ENCODE measurements around the gene GPR39. TPM values are rescaled to one million over a fixed set of nuclear protein-coding genes. Genes with fewer than 3 reads are reported as not detected.

GPR39 gene
- total and polyA plus RNA-seq, 2 donors (not counting 1 experiment from before 2014, with no cell fraction given), result 1.00 to 1.3 TPM

DNA sequence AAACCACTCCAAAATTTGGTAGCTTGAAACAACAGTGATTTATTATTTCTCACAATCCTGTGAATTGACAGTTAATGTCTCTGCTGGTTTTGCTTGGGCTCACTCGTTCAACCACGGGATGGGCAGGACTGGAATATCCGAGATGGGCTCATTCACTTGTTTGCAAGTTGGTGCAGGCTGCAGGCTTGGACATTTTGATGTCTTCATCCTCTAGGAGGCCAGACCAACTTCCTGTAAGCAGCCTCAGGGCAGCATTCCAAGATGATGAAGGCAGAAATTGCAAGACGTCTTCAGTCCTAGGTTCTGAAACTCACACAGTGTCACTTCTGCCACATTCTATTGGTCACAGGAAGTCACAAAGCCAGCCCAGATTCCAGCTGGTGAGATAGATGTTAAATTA, 47.1 kb downstream of the GPR39 start:
- no peak for TF ChIP-seq EZH2 (IDR thresholded peaks at IDR 0.05; ENCODE audit: low read length, missing control alignments)
- TF ChIP-seq, protein P1, sequence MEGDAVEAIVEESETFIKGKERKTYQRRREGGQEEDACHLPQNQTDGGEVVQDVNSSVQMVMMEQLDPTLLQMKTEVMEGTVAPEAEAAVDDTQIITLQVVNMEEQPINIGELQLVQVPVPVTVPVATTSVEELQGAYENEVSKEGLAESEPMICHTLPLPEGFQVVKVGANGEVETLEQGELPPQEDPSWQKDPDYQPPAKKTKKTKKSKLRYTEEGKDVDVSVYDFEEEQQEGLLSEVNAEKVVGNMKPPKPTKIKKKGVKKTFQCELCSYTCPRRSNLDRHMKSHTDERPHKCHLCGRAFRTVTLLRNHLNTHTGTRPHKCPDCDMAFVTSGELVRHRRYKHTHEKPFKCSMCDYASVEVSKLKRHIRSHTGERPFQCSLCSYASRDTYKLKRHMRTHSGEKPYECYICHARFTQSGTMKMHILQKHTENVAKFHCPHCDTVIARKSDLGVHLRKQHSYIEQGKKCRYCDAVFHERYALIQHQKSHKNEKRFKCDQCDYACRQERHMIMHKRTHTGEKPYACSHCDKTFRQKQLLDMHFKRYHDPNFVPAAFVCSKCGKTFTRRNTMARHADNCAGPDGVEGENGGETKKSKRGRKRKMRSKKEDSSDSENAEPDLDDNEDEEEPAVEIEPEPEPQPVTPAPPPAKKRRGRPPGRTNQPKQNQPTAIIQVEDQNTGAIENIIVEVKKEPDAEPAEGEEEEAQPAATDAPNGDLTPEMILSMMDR (conservative IDR thresholded peaks at IDR 0.05 in 1 of 2, IDR thresholded peaks at IDR 0.05 in 1 of 2; ENCODE audit: low read depth in 1 of 2, low read length in 2 of 2), result no peak
- Histone ChIP-seq H3K4me1 (ENCODE audit: control insufficient read depth, extremely low read depth, insufficient read depth, low read length) (no peaks in the 10 kb centered on the region), H3K27ac (ENCODE audit: insufficient read depth, low read length) (no peak overlapping the region), H3K4me2 (ENCODE audit: extremely low read depth, insufficient read depth, low read length) (no peak overlapping the region), H3K9ac (ENCODE audit: insufficient read depth, low read length) (no peak overlapping the region), H3K79me2 (ENCODE audit: control insufficient read depth, insufficient read depth, low read length) (no peaks in the 10 kb centered on the region), H3K9me3 (ENCODE audit: control insufficient read depth, insufficient read depth, low read depth, low read length) (no peaks in the 10 kb centered on the region), H3K36me3 (ENCODE audit: control insufficient read depth, insufficient read depth, low read length) (no peaks in the 10 kb centered on the region), H3K4me3 (replicated peaks in 1 of 4; ENCODE audit: control extremely low read depth in 1 of 4, insufficient read depth in 1 of 4, low read depth in 3 of 4, low read length in 4 of 4) (no peak overlapping the region), H3K27me3 (ENCODE audit: control insufficient read depth, insufficient read depth, low read length) (no peaks in the 10 kb centered on the region), H4K20me1 (ENCODE audit: control insufficient read depth, extremely low read depth, insufficient read depth, low read length) (no peaks in the 10 kb centered on the region), H2AFZ (ENCODE audit: low read length) (no peak overlapping the region)
- no peak for DNase-seq (ENCODE audit: low read depth in 2 of 2)

DNA sequence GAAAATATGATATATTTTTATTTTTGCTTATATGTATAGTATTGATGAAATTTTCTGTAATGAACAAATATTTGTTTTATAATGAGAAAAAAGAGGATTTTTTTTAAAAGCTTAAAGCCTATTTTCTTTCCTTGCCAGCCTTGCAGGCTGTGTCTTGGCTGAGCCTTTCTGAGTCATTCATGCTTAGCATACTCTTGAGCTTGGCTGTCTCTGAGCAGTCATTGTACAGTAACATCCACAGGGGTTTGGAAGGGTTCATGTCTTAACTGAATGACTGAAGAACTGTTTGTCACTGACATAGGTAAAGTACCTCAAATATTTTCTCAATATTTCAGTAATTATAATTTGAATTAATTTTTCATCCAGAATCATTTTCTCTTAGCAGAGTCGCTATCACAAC, 49.3 kb downstream of the GPR39 start:
- Histone ChIP-seq H3K4me3 (replicated peaks in 1 of 4; ENCODE audit: control extremely low read depth in 1 of 4, insufficient read depth in 1 of 4, low read depth in 3 of 4, low read length in 4 of 4) (no peak overlapping the region), H3K4me1 (ENCODE audit: control insufficient read depth, extremely low read depth, insufficient read depth, low read length) (no peaks in the 10 kb centered on the region), H3K9me3 (ENCODE audit: control insufficient read depth, insufficient read depth, low read depth, low read length) (no peaks in the 10 kb centered on the region), H3K36me3 (ENCODE audit: control insufficient read depth, insufficient read depth, low read length) (no peaks in the 10 kb centered on the region), H2AFZ (ENCODE audit: low read length) (no peak overlapping the region), H4K20me1 (ENCODE audit: control insufficient read depth, extremely low read depth, insufficient read depth, low read length) (no peaks in the 10 kb centered on the region), H3K27me3 (ENCODE audit: control insufficient read depth, insufficient read depth, low read length) (no peaks in the 10 kb centered on the region), H3K27ac (ENCODE audit: insufficient read depth, low read length) (no peak overlapping the region), H3K4me2 (ENCODE audit: extremely low read depth, insufficient read depth, low read length) (no peak overlapping the region), H3K79me2 (ENCODE audit: control insufficient read depth, insufficient read depth, low read length) (no peaks in the 10 kb centered on the region), H3K9ac (ENCODE audit: insufficient read depth, low read length) (no peak overlapping the region)
- TF ChIP-seq, protein P1 (conservative IDR thresholded peaks at IDR 0.05 in 1 of 2, IDR thresholded peaks at IDR 0.05 in 1 of 2; ENCODE audit: low read depth in 1 of 2, low read length in 2 of 2), result no peak
- DNase-seq (ENCODE audit: low read depth in 2 of 2), result peak in 1 of 2 donors; percentile 29

DNA sequence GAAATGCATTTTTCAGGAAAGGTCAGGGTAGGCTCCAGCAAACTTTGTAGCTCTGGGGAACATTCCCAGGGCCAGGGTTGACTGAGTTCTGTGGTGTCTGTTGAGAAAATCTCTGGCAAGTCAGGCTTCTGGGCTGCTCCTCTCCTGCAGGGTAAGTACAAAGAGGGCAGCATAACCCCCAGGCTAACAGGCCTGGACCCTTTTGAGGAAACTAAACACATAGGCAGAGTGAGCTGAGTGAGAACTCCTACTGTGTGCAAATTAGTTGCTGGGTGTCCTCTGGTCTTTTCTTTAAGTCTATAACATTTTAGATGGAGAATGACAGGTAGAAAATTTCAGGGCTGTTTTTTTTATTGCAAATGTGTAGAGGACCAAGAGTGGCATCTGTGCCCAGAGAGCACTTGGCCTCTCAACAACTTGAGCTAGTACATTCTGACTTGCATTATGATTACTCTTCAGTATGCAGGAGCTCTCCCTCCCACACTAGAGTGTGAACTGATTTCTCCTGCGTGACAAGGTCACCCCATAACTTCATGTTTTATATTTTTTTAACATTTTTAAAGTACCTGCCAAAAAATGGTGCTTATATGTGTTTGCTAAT, 49.9 kb downstream of the GPR39 start:
- Histone ChIP-seq H3K4me3 (replicated peaks in 1 of 4; ENCODE audit: control extremely low read depth in 1 of 4, insufficient read depth in 1 of 4, low read depth in 3 of 4, low read length in 4 of 4) (no peak overlapping the region), H3K9ac (ENCODE audit: insufficient read depth, low read length) (no peak overlapping the region), H4K20me1 (ENCODE audit: control insufficient read depth, extremely low read depth, insufficient read depth, low read length) (no peaks in the 10 kb centered on the region), H3K4me2 (ENCODE audit: extremely low read depth, insufficient read depth, low read length) (no peak overlapping the region), H3K27ac (ENCODE audit: insufficient read depth, low read length) (no peak overlapping the region), H2AFZ (ENCODE audit: low read length) (no peak overlapping the region), H3K4me1 (ENCODE audit: control insufficient read depth, extremely low read depth, insufficient read depth, low read length) (no peaks in the 10 kb centered on the region), H3K9me3 (ENCODE audit: control insufficient read depth, insufficient read depth, low read depth, low read length) (no peaks in the 10 kb centered on the region), H3K27me3 (ENCODE audit: control insufficient read depth, insufficient read depth, low read length) (no peaks in the 10 kb centered on the region), H3K36me3 (ENCODE audit: control insufficient read depth, insufficient read depth, low read length) (no peaks in the 10 kb centered on the region), H3K79me2 (ENCODE audit: control insufficient read depth, insufficient read depth, low read length) (no peaks in the 10 kb centered on the region)
- no peak for DNase-seq (ENCODE audit: low read depth in 2 of 2)
- TF ChIP-seq, protein P1 (conservative IDR thresholded peaks at IDR 0.05 in 1 of 2, IDR thresholded peaks at IDR 0.05 in 1 of 2; ENCODE audit: low read depth in 1 of 2, low read length in 2 of 2), result no peak
- no peak for TF ChIP-seq EZH2 (IDR thresholded peaks at IDR 0.05; ENCODE audit: low read length, missing control alignments)
